Measurements from ENCODE around the gene EP400.

DNA sequence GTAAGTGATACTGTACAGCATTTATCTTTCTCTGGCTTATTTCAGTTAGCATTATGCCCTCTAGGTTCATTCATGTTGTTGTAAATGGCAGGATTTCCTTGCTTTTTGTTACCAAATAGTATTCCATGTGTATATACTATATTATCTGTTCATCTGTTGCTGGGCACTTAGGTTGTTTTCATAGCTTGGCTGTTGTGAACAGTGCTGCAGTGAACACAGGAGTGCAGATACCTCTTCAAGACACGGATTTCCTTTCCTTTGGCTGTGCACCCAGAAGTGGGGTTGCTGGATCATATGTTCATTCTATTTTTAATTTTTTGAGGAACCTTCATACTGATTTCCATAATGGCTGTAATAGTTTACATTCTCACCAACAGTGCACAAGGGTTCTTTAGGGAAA is 21.5 kb downstream of the EP400 start:
- TF ChIP-seq ZC3H13 (CRISPR knock-in tag; IDR thresholded peaks at IDR 0.05) (no peak), FOXP1 (IDR thresholded peaks at IDR 0.05) (no peak), FOXP1 (CRISPR knock-in tag; IDR thresholded peaks at IDR 0.05) (no peak)
- TF ChIP-seq, protein P1, sequence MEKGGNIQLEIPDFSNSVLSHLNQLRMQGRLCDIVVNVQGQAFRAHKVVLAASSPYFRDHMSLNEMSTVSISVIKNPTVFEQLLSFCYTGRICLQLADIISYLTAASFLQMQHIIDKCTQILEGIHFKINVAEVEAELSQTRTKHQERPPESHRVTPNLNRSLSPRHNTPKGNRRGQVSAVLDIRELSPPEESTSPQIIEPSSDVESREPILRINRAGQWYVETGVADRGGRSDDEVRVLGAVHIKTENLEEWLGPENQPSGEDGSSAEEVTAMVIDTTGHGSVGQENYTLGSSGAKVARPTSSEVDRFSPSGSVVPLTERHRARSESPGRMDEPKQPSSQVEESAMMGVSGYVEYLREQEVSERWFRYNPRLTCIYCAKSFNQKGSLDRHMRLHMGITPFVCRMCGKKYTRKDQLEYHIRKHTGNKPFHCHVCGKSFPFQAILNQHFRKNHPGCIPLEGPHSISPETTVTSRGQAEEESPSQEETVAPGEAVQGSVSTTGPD (CRISPR knock-in tag; IDR thresholded peaks at IDR 0.05) = no peak
